Fibroblast of lung (primary cell): ENCODE data around the gene STRN3. TPM values are rescaled to one million over a fixed set of nuclear protein-coding genes. Genes with fewer than 3 reads are reported as not detected.

ENCODE experiments used
- DNase-seq, 2 donors: peaks; one replicate each; pipeline versions ENCODE4 v3.0.0 to v3.0.0-alpha.2; 2010; ENCODE audit warnings: low read depth in 2 of 2
- H2AFZ ChIP-seq: 2 replicates; pipeline ENCODE4 v1.5.1; 2012; ENCODE audit warnings: low read length, control low read depth, inconsistent platforms
- H3K27ac ChIP-seq: 2 replicates; pipeline ENCODE4 v1.5.1; 2011; ENCODE audit warnings: low read length, control low read depth; ENCODE audit not compliant: insufficient read depth
- H3K27me3 ChIP-seq: 2 replicates; pipeline ENCODE4 v1.5.1; 2011; ENCODE audit warnings: mild to moderate bottlenecking, low read length; ENCODE audit not compliant: control insufficient read depth, insufficient read depth
- H3K36me3 ChIP-seq: 2 replicates; pipeline ENCODE4 v1.5.1; 2011; ENCODE audit warnings: low read length; ENCODE audit not compliant: control insufficient read depth, insufficient read depth
- H3K4me1 ChIP-seq: 2 replicates; pipeline ENCODE4 v1.5.1; 2011; ENCODE audit warnings: low read length; ENCODE audit not compliant: control insufficient read depth, insufficient read depth; ENCODE audit errors: extremely low read depth
- H3K4me2 ChIP-seq: 2 replicates; pipeline ENCODE4 v1.5.1; 2011; ENCODE audit warnings: low read length, control low read depth; ENCODE audit not compliant: insufficient read depth; ENCODE audit errors: extremely low read depth
- H3K4me3 ChIP-seq, 4 experiments: fragments of 200-600 bp in 1 of 4; sonication (generic) in 1 of 4; replicated peaks in 1 of 4; 2 replicates each; pipeline ENCODE4 v1.5.1; 2011 to 2016; ENCODE audit warnings: low read length in 4 of 4, low read depth in 3 of 4, mild to moderate bottlenecking in 3 of 4, control low read depth in 2 of 4, inconsistent platforms in 1 of 4, mixed read lengths in 1 of 4; ENCODE audit not compliant: insufficient read depth in 1 of 4; ENCODE audit errors: control extremely low read depth in 1 of 4
- H3K79me2 ChIP-seq: 2 replicates; pipeline ENCODE4 v1.5.1; 2012; ENCODE audit warnings: mild to moderate bottlenecking, low read length, inconsistent platforms; ENCODE audit not compliant: control insufficient read depth, insufficient read depth
- H3K9ac ChIP-seq: 2 replicates; pipeline ENCODE4 v1.5.1; 2011; ENCODE audit warnings: mild to moderate bottlenecking, low read length, control low read depth; ENCODE audit not compliant: insufficient read depth
- H3K9me3 ChIP-seq: 2 replicates; pipeline ENCODE4 v1.5.1; 2012; ENCODE audit warnings: low read depth, low read length; ENCODE audit not compliant: control insufficient read depth, insufficient read depth
- H4K20me1 ChIP-seq: 2 replicates; pipeline ENCODE4 v1.5.1; 2011; ENCODE audit warnings: low read length; ENCODE audit not compliant: control insufficient read depth, insufficient read depth; ENCODE audit errors: extremely low read depth
- EZH2 ChIP-seq: IDR thresholded peaks from 2 replicates; pipeline ENCODE4 v1.5.1; 2012; ENCODE audit warnings: low read length, control low read depth, mild to moderate bottlenecking; ENCODE audit errors: missing control alignments
- polyA plus RNA-seq, 2 donors: library from polyadenylated mRNA; depleted of rRNA in 1 of 2; stranded (reverse) in 1 of 2; unstranded in 1 of 2; fragments of >200 nt; gene quantifications; 2 replicates each; pipeline ENCODE4 v1.2.1, GENCODE V29; 2011 to 2012; ENCODE audit warnings: missing spikeins in 1 of 2
- total RNA-seq: library from RNA; depleted of rRNA; stranded (reverse); fragments of >200 nt; gene quantifications from 2 replicates; pipeline ENCODE4 v1.2.1, GENCODE V29; 2014
- TF ChIP-seq, protein P1 (sequence below), 2 donors: IDR thresholded peaks in 1 of 2; conservative IDR thresholded peaks in 1 of 2; 1 replicate in 1 of 2; 2 replicates in 1 of 2; pipeline ENCODE4 v1.5.1; 2011 to 2012; ENCODE audit warnings: low read length in 2 of 2, control low read depth in 1 of 2, inconsistent platforms in 1 of 2, low read depth in 1 of 2, mild to moderate bottlenecking in 1 of 2

STRN3 gene
- total and polyA plus RNA-seq, 2 donors (not counting 1 experiment from before 2014, with no cell fraction given) = 42.0 to 88.2 TPM

DNA sequence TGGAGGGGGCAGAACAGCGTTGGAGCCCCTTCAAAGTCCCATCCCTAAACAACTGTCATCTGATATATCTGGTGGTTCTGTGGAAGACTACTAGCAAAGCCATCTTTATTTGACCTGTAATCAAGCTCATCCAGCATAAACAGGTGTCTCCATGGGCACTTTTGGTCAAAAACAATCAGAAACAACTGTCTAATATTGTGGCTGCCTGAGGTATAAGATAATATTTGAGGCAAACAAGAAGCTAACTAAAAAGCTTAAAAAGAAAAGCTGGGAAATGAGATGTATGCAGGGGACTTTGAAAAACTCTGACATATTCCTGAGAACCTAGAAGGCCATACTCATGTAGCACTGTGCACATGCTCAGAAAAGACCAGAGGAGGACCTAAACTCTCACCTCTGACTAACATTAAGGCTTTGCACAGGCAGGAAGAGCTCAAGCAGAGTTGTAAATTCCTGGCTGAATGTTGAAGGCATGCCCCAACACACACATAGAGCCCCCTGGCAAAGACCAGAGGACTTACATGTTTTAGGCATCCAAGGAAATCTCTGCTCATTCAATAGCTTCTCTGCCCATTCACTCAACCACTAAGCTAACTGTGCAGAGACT, 28.0 kb downstream of the STRN3 start:
- Histone ChIP-seq H4K20me1 (peaks cover 2% of the 10 kb centered on the region), H3K4me2 (no peak overlapping the region), H3K4me3 (no peak overlapping the region), H3K27ac (no peak overlapping the region), H3K9ac (no peak overlapping the region), H2AFZ (no peak overlapping the region), H3K36me3 (no peaks in the 10 kb centered on the region), H3K4me1 (peaks cover 3% of the 10 kb centered on the region), H3K9me3 (no peaks in the 10 kb centered on the region), H3K79me2 (peaks cover 72% of the 10 kb centered on the region), H3K27me3 (no peaks in the 10 kb centered on the region)
- DNase-seq = no peak
- TF ChIP-seq, protein P1, sequence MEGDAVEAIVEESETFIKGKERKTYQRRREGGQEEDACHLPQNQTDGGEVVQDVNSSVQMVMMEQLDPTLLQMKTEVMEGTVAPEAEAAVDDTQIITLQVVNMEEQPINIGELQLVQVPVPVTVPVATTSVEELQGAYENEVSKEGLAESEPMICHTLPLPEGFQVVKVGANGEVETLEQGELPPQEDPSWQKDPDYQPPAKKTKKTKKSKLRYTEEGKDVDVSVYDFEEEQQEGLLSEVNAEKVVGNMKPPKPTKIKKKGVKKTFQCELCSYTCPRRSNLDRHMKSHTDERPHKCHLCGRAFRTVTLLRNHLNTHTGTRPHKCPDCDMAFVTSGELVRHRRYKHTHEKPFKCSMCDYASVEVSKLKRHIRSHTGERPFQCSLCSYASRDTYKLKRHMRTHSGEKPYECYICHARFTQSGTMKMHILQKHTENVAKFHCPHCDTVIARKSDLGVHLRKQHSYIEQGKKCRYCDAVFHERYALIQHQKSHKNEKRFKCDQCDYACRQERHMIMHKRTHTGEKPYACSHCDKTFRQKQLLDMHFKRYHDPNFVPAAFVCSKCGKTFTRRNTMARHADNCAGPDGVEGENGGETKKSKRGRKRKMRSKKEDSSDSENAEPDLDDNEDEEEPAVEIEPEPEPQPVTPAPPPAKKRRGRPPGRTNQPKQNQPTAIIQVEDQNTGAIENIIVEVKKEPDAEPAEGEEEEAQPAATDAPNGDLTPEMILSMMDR (conservative IDR thresholded peaks at IDR 0.05 in 1 of 2, IDR thresholded peaks at IDR 0.05 in 1 of 2; ENCODE audit: low read depth in 1 of 2, low read length in 2 of 2) = no peak
- no peak for TF ChIP-seq EZH2

DNA sequence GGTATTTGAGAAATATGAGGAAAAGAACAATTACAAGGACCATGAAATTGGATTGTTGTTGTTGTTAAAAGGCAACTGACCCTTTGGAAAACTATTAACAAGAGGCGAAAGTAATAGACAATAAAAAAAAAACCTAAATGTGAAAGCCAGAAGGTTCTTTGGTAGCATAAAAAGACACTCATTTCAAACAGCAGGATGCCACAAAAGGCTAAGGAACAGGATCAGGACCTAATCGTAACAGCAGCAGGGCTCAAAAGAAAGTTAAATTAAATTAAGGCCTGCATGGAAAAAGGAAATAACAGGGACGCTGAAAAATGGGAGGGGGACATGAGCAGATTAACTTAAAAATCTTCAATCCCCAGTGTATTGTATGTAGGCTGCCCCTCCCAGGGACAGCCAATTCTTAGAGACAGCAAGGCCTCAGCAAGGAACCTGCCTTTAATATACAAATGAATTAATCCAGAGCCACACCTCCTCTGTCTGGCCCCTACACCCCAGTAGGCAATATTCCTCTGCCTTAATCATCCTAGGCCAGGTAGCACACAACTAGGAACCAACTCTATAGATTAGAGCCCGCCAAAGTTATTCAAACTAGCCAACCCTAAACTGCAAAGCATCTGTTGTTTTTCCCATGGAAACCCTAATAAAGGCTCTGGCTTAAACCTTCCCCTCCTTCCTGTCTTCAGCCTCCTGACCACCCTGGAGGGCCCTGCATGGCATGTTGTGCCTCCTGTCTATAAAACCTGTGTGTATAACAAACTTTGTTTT, 29.1 kb downstream of the STRN3 start:
- no peak overlapping the region for H3K4me3 ChIP-seq
- peaks cover 2% of the 10 kb centered on the region for H4K20me1 ChIP-seq
- no peak overlapping the region for H2AFZ ChIP-seq

DNA sequence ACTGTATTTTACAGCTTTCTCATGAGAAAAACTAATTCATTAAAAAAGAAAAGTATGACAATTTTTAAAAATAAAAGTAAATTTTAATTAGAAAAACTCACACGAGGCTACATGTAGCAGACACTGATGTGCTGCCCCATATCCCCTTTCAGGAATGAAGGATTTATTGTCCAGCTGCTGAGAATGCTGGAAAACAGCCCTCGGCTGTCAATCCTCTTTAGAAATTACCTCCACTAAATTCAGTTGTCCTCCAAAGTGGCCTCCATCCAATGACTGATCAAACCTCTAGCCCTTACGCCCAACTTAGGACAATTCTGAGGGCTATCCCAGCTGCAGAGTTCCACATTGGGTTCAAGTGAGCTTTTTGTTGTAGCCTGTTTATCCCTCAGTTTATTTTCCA, 30.5 kb downstream of the STRN3 start:
- H3K9ac ChIP-seq = no peak overlapping the region
- H3K79me2 ChIP-seq = peaks cover 84% of the 10 kb centered on the region
- peaks cover 3% of the 10 kb centered on the region for H3K4me1 ChIP-seq
- peaks cover 2% of the 10 kb centered on the region for H4K20me1 ChIP-seq
- no peak overlapping the region for H2AFZ ChIP-seq
- H3K9me3 ChIP-seq = no peaks in the 10 kb centered on the region
- no peak for TF ChIP-seq EZH2
- TF ChIP-seq, protein P1 (conservative IDR thresholded peaks at IDR 0.05 in 1 of 2, IDR thresholded peaks at IDR 0.05 in 1 of 2; ENCODE audit: low read depth in 1 of 2, low read length in 2 of 2) = no peak
- no peaks in the 10 kb centered on the region for H3K27me3 ChIP-seq
- DNase-seq = no peak
- H3K36me3 ChIP-seq = no peaks in the 10 kb centered on the region
- H3K4me2 ChIP-seq = no peak overlapping the region
- H3K4me3 ChIP-seq = no peak overlapping the region
- H3K27ac ChIP-seq = no peak overlapping the region

More for the DNA sequence above, 29.1 kb downstream of the STRN3 start:
- no peak overlapping the region for H3K4me2 ChIP-seq
- no peaks in the 10 kb centered on the region for H3K27me3 ChIP-seq
- peaks cover 3% of the 10 kb centered on the region for H3K4me1 ChIP-seq
- H3K9ac ChIP-seq = no peak overlapping the region
- TF ChIP-seq EZH2 = no peak
- TF ChIP-seq, protein P1 (conservative IDR thresholded peaks at IDR 0.05 in 1 of 2, IDR thresholded peaks at IDR 0.05 in 1 of 2; ENCODE audit: low read depth in 1 of 2, low read length in 2 of 2) = no peak
- no peak overlapping the region for H3K27ac ChIP-seq
- DNase-seq = no peak
- peaks cover 82% of the 10 kb centered on the region for H3K79me2 ChIP-seq
- no peaks in the 10 kb centered on the region for H3K36me3 ChIP-seq
- no peaks in the 10 kb centered on the region for H3K9me3 ChIP-seq
